Stimulated activated naive CD8-positive, alpha-beta T cell treated with anti-CD3 and anti-CD28 coated beads, Interleukin-15, amount 100 ng/mL, for 72 hours (primary cell): ENCODE results near the gene CTCF.

ENCODE experiments used
- ATAC-seq: fragments of 150-1000 bp; cut with Tn5 transposase; 2 replicates; pipeline ENCODE4 v1.10.0; 2021; ENCODE audit warnings: mild to moderate bottlenecking, moderate library complexity
- DNase-seq, 2 donors: peaks; one replicate each; pipeline ENCODE4 v3.0.0; 2021 to 2022
- H3K27ac Mint-ChIP-seq, 2 donors: one replicate each; pipeline ENCODE4 v1.8.0; 2022; ENCODE audit warnings: mild to moderate bottlenecking in 2 of 2, mixed read lengths in 2 of 2, moderate library complexity in 2 of 2
- H3K27me3 Mint-ChIP-seq: one replicate; pipeline ENCODE4 v1.8.0; 2022; ENCODE audit warnings: mixed read lengths
- H3K4me1 Mint-ChIP-seq: one replicate; pipeline ENCODE4 v1.8.0; 2022; ENCODE audit warnings: mild to moderate bottlenecking, mixed read lengths
- H3K4me3 Mint-ChIP-seq, 2 donors: one replicate each; pipeline ENCODE4 v1.8.0; 2022; ENCODE audit warnings: mild to moderate bottlenecking in 2 of 2, mixed read lengths in 2 of 2, moderate library complexity in 1 of 2
- H3K9me3 Mint-ChIP-seq, 2 donors: one replicate each; pipeline ENCODE4 v1.8.0; 2022; ENCODE audit warnings: mixed read lengths in 2 of 2

CTCF gene

DNA sequence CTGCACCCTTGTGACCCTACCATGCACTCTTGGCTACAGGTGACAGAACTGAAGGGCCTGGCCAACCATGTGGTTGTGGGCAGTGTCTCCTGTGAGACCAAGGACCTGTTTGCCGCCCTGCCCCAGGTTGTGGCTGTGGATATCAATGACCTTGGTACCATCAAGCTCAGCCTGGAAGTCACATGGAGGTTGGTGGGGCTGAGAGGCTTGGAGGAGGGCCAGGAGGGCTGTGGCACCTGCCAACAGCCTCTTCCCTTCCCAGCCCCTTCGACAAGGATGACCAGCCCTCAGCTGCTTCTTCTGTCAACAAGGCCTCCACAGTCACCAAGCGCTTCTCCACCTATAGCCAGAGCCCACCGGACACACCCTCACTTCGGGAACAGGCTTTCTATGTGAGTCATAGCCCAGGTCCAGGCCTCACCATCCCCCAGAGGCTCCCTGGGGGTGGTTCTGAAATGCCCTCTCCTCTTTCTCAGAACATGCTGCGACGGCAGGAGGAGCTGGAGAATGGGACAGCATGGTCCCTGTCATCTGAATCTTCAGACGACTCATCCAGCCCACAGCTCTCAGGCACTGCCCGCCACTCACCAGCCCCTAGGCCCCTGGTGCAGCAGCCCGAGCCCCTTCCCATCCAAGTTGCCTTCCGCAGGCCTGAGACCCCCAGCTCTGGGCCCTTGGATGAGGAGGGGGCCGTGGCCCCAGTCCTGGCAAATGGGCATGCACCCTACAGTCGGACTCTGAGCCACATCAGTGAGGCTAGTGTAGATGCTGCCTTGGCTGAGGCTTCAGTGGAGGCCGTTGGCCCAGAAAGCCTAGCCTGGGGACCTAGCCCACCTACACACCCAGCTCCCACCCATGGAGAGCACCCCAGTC, 20.7 kb upstream of the CTCF start:
- H3K27ac Mint-ChIP-seq: peak overlapping the region in 1 of 2 donors; percentile 63
- peaks cover 58% of the 10 kb centered on the region for H3K4me1 Mint-ChIP-seq
- DNase-seq (no peak), ATAC-seq (no peak)
- peaks cover 6% of the 10 kb centered on the region for H3K27me3 Mint-ChIP-seq
- H3K4me3 Mint-ChIP-seq: no peak overlapping the region
- H3K9me3 Mint-ChIP-seq: no peaks in the 10 kb centered on the region

DNA sequence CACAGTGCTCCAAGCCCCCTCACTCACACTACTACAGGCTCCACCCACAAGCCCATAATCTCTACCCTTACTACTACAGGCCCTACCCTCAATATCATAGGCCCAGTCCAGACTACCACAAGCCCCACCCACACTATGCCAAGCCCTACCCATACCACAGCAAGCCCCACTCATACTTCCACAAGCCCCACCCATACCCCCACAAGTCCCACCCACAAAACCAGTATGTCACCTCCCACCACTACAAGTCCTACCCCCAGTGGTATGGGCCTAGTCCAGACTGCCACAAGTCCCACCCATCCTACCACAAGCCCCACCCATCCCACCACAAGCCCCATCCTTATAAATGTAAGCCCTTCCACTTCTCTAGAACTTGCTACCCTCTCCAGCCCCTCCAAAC, 19.9 kb upstream of the CTCF start:
- DNase-seq (peak; percentile 68 to 81), ATAC-seq (peak; percentile 82)
- H3K27ac Mint-ChIP-seq: no peak overlapping the region
- peaks cover 58% of the 10 kb centered on the region for H3K4me1 Mint-ChIP-seq
- H3K9me3 Mint-ChIP-seq: no peaks in the 10 kb centered on the region
- no peak overlapping the region for H3K4me3 Mint-ChIP-seq
- no peaks in the 10 kb centered on the region for H3K27me3 Mint-ChIP-seq

DNA sequence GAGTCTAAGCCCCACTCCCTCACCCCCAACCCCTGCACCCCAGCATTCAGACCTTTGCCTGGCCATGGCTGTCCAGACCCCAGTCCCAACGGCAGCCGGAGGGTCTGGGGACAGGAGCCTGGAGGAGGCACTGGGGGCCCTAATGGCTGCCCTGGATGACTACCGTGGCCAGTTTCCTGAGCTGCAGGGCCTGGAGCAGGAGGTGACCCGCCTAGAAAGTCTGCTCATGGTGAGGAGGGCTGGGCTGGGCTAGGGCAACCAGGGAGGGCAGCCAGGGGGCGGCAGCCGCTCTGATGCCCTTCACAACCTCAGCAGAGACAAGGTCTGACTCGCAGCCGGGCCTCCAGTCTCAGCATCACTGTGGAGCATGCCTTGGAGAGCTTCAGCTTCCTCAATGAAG, 19.3 kb upstream of the CTCF start:
- H3K4me3 Mint-ChIP-seq: no peak overlapping the region

DNA sequence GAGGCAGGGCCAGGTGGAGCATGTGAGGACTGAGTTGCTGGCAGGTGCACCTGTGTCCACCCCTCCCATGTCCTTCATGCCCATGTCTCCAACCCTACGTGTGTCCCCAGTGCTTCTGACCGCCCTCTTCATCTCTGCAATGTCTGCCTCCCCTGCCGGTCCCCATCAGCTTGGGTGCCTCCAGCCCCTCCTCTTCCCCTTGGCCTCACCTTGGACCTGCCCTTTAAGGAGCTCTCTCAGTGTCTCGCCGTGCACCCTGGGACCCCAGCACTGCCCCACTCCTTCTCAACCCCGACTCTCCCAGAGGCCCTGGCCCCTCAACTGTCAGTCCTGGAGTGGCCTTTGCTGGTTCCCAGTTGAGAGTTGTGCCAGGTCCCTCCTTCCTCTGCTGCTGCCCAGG, 18.7 kb upstream of the CTCF start:
- Mint-ChIP-seq H3K4me3 (no peak overlapping the region), H3K27me3 (no peaks in the 10 kb centered on the region), H3K27ac (peak overlapping the region in 1 of 2 donors; percentile 27), H3K9me3 (no peaks in the 10 kb centered on the region), H3K4me1 (peaks cover 66% of the 10 kb centered on the region)
- ATAC-seq (no peak), DNase-seq (no peak)

More for the DNA sequence above, 19.3 kb upstream of the CTCF start:
- Mint-ChIP-seq H3K4me1 (peaks cover 64% of the 10 kb centered on the region), H3K27me3 (no peaks in the 10 kb centered on the region), H3K9me3 (no peaks in the 10 kb centered on the region), H3K27ac (no peak overlapping the region)
- no peak for DNase-seq
- no peak for ATAC-seq

DNA sequence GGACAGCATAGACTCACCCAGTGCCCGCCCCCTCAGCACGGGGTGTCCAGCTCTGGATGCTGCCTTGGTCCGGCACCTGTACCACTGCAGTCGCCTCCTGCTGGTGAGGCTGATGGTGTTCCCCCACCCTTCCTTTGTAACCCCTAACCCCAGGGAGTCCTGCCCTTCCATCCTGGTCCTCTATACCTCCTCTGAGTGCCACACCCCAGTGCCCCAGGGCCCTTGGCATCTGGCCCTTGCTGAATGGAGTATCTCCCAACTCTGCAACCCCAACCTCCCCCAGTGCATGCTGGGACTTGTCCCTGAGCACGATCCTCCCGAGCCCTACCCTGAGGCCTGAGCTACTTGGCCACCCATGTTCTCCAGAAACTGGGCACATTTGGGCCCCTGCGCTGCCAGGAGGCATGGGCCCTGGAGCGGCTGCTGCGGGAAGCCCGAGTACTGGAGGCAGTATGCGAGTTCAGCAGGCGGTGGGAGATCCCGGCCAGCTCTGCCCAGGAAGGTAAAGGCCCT, 17.9 kb upstream of the CTCF start:
- H3K27me3 Mint-ChIP-seq: no peaks in the 10 kb centered on the region
- no peak overlapping the region for H3K27ac Mint-ChIP-seq
- peaks cover 66% of the 10 kb centered on the region for H3K4me1 Mint-ChIP-seq
- ATAC-seq (no peak), DNase-seq (no peak)
- no peaks in the 10 kb centered on the region for H3K9me3 Mint-ChIP-seq
- H3K4me3 Mint-ChIP-seq: no peak overlapping the region

DNA sequence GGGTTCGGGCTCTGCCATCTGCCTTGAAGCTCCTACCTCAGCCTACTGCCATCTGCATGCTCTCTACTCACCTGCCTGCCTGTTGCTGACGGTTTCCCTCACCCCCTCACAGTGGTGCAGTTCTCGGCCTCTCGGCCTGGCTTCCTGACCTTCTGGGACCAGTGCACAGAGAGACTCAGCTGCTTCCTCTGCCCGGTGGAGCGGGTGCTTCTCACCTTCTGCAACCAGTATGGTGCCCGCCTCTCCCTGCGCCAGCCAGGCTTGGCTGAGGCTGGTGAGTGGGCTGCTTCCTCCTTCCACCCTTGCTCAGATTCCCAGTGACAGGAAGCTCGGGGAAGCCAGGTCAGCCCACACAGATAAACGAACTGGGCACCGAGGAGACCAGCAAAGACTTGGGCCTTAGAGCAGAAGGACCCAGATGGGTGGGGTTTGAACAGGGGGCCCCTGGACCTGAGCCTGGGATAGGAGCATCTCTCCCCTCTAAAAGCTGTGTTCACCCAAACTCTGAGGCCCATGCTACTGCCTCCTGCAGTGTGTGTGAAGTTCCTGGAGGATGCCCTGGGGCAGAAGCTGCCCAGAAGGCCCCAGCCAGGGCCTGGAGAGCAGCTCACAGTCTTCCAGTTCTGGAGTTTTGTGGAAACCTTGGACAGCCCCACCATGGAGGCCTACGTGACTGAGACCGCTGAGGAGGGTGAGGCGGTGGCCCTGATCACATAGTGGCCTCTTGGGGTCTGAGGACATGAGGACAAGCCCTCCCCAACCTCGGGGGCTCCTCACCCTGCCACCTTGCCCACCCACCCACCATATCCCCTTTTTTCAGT, 17.3 kb upstream of the CTCF start:
- H3K27me3 Mint-ChIP-seq: no peaks in the 10 kb centered on the region
- no peak for ATAC-seq
- H3K4me1 Mint-ChIP-seq: peaks cover 66% of the 10 kb centered on the region
- H3K27ac Mint-ChIP-seq: peak overlapping the region in 1 of 2 donors; percentile 43
- no peak for DNase-seq
- no peak overlapping the region for H3K4me3 Mint-ChIP-seq
- H3K9me3 Mint-ChIP-seq: no peaks in the 10 kb centered on the region

DNA sequence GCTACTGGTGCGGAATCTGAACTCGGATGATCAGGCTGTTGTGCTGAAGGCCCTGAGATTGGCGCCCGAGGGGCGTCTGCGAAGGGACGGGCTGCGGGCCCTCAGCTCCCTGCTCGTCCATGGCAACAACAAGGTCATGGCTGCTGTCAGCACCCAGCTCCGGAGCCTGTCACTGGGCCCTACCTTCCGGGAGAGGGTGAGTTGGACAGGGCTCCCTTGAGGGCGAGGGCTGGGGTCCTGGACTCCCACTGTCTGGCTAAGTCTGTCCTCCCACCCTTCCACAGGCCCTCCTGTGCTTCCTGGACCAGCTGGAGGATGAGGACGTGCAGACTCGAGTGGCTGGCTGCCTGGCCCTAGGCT, 16.7 kb upstream of the CTCF start:
- Mint-ChIP-seq H3K9me3 (no peaks in the 10 kb centered on the region), H3K27ac (no peak overlapping the region), H3K4me1 (peaks cover 67% of the 10 kb centered on the region), H3K4me3 (no peak overlapping the region), H3K27me3 (no peaks in the 10 kb centered on the region)
- no peak for DNase-seq
- no peak for ATAC-seq

DNA sequence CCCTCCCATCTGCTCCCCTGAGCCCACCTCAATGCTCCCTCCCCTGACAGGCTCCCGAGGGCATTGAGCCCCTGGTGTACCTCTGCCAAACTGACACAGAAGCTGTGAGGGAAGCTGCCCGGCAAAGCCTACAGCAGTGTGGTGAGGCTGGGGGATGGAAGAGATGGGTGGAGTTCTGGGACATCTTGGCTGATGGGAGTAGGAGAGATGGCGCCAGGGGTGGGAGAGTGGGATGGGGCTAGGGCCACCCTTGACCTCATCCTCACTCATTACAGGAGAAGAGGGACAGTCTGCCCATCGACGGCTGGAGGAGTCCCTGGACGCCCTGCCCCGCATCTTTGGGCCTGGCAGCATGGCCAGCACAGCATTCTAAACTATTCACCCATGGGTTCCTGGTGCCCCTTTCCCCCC, 16.2 kb upstream of the CTCF start:
- ATAC-seq: no peak
- Mint-ChIP-seq H3K27ac (no peak overlapping the region), H3K27me3 (no peaks in the 10 kb centered on the region), H3K4me3 (no peak overlapping the region), H3K4me1 (peaks cover 67% of the 10 kb centered on the region), H3K9me3 (no peaks in the 10 kb centered on the region)
- DNase-seq: no peak

DNA sequence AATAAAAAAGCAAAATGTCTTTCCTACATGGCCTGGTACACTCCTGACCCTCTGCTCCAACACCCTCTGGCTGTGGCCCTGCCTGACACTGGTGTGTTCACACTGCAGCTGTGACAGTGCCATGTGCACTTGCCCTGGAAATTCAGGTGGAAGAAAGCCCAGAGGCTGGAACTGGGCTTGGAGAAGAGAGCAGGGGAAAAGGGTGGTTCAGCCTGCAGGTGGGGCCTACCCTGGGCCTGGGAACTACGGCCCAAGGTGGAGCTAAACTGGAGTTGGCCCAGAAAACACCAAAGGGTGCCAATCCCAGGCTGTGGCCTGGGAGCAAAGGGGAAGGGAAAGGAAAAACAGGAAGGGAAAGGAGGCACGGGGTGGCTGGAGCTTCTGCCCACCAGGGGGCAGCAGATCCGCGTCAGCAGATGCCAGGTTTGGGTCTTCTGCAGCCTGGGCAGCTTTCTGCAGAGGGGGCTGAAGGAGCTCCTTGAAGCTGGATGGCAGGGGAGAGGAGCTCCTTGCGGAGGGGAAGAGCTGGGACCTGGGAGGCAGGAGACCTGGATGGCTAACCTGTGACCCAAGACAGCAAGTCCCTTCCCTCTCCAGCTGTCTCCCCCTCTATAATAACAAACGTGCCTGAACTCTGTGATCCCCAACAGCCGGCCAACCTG, 15.4 kb upstream of the CTCF start:
- peak; percentile 48 for ATAC-seq
- no peaks in the 10 kb centered on the region for H3K27me3 Mint-ChIP-seq
- H3K9me3 Mint-ChIP-seq: no peaks in the 10 kb centered on the region
- peaks cover 63% of the 10 kb centered on the region for H3K4me1 Mint-ChIP-seq
- peak; percentile 63 to 68 for DNase-seq
- peak overlapping the region in 1 of 2 donors; percentile 3 for H3K27ac Mint-ChIP-seq
- peak overlapping the region in 1 of 2 donors; percentile 71 for H3K4me3 Mint-ChIP-seq

DNA sequence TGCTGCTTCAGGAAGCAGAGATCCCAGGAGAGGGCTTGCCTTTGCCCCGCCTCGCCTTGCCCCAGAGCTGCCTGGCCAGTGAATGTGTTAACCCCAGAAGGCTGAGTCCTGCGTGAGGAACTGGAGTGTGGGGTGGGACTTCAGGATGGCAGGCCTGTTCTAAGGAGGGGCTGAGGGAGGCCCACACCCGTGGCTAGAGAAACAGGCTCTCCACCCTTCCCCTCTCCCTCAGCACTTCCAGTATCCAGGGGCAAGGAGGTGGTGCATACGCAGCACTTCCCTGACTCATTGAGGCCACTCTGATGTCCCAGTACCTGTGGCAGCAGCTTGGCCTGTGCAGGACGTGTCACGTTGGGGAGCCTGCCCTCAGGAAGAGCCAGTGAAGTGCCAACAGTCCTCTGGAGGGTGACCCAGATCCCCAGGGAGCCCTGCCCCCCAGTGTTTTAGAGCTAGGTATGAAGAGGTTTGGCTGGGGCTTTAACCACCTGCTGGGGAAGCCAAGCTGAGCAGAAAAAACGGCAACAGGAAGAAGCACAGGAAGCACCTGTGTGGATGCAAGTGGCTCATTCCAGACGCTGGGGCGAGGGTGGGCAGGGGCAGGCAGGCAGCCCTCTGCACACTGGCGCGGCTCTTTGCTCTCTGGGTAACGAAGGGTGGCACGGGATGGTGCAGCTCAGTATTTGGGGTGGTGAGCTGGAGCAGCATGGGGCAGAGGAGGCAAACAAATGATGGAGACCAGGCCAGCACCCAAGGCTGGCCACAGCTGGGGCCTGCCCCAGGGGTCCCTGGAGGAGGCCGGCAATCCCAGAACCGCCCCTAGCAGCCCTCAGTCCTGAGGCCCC, 14.7 kb upstream of the CTCF start:
- peak overlapping the region in 1 of 2 donors; percentile 71 for H3K4me3 Mint-ChIP-seq
- H3K4me1 Mint-ChIP-seq: peaks cover 63% of the 10 kb centered on the region
- H3K27ac Mint-ChIP-seq: peak overlapping the region; percentile 93 to 97
- peak; percentile 22 for ATAC-seq
- no peaks in the 10 kb centered on the region for H3K9me3 Mint-ChIP-seq
- no peaks in the 10 kb centered on the region for H3K27me3 Mint-ChIP-seq
- DNase-seq: no peak

DNA sequence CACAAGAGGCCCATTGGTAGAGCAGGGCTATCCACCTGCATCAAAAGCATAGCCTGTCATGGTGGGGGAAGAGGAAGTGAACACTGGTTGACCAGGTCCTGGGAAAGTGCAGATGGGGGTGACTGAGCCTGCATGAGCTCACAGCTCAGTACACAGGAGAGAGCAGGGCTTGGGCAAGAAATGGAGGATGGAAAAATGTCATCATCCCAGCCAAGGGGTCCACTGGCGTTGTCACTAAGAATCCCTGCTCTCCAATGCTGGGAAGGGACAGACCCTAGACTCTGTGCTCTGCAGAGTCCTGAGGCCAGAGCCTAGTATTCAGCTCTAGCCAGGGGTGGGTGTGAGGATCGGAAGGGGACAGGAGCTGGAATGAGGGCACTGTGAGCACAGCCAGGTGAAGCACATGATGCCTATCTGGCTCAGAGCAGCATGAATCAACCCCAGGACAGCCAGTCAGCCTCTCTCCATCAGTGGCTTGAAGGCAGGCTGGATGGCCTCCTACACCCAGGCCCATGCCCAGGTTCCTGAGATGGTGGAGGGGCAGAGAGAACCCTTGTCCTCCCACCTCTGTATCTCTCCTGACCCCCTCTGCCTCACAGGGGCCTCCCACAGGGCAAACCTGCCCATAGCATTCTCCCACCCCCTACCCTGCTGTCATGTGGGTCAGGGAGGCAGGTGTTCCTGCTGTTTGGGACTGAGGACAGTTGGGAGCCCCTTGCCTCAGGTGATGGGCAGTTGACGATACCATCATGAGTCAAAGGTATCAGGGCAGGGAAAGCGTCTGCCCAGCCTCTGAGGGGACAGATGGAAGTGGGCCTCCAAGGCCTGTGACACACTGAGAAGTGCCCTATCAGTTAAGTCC, 13.8 kb upstream of the CTCF start:
- ATAC-seq (peak; percentile 29), DNase-seq (no peak)
- Mint-ChIP-seq H3K27me3 (no peaks in the 10 kb centered on the region), H3K9me3 (no peaks in the 10 kb centered on the region), H3K4me3 (peak overlapping the region in 1 of 2 donors; percentile 71), H3K4me1 (peaks cover 66% of the 10 kb centered on the region), H3K27ac (peak overlapping the region in 1 of 2 donors; percentile 93)

DNA sequence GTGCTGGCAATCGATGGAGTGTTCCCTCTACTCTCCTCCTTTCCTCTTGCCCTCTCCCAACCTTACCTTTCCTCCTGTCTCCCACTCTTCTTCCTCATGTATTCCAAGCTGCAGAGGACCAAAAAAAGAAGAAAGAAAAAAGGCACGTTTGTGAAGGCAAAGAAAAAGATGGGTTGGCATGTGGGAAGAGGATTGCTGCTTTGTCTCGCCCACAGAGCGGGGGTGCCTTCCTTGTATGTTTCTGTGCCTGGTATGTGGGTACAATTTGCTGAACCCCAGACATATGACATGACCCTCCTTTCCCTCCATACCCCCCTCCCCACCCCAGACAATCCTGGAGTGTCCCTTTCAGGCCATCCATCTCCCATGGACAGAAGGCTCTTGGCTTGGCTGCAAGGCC, 13.1 kb upstream of the CTCF start:
- DNase-seq (no peak), ATAC-seq (no peak)
- H3K27me3 Mint-ChIP-seq: no peaks in the 10 kb centered on the region
- no peaks in the 10 kb centered on the region for H3K9me3 Mint-ChIP-seq
- H3K4me3 Mint-ChIP-seq: no peak overlapping the region
- H3K4me1 Mint-ChIP-seq: peaks cover 64% of the 10 kb centered on the region
- H3K27ac Mint-ChIP-seq: no peak overlapping the region

DNA sequence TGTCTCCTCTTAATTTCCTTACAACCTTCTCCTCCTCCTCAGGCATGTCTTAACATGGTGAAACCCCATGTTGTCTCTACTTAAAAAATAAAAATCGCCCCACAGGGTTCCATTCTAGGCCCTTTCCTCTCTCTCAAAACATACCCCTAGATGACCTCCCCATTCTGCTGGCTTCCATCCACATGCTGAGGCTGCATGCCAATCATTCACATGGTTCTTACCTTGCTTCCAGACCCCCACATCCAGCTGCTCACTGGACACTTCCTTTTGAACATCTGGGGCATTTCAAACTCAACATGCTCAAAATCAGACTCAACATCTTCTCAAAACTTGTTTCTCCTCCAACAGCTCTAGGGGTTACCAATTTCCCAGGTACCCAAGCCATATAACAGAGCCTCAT, 12.4 kb upstream of the CTCF start:
- peaks cover 66% of the 10 kb centered on the region for H3K4me1 Mint-ChIP-seq
- H3K27me3 Mint-ChIP-seq: no peaks in the 10 kb centered on the region
- H3K4me3 Mint-ChIP-seq: no peak overlapping the region
- H3K27ac Mint-ChIP-seq: peak overlapping the region in 1 of 2 donors; percentile 1
- no peak for DNase-seq
- H3K9me3 Mint-ChIP-seq: no peaks in the 10 kb centered on the region
- ATAC-seq: no peak

DNA sequence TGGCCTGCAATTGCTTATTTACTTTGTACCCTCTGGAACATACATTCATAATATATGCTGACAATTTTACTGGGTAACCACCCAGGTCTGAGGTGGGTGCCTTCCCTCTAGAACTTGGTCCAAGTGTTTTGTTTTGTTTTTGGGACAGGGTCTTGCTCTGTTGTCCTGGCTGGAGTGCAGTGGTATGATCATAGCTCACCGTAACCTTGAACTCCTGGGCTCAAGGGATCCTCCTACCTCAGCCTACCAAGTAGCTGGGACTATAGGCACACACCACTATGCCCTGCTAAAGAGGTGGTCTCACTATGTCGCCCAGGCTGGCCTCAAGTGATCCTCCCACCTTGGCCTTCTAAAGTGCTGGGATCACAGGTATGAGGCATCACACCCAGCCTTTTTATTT, 11.2 kb upstream of the CTCF start:
- no peak overlapping the region for H3K4me3 Mint-ChIP-seq
- no peaks in the 10 kb centered on the region for H3K9me3 Mint-ChIP-seq
- DNase-seq: no peak
- no peak for ATAC-seq
- H3K27ac Mint-ChIP-seq: no peak overlapping the region
- H3K4me1 Mint-ChIP-seq: peaks cover 75% of the 10 kb centered on the region
- H3K27me3 Mint-ChIP-seq: no peaks in the 10 kb centered on the region
